WTC11 (cell line): ENCODE data around the gene PRODH. TPM values are rescaled to one million over a fixed set of nuclear protein-coding genes. Genes with fewer than 3 reads are reported as not detected.
"Not testable (repeated sequence)": the region's sequence is repeated elsewhere in the genome, so short reads cannot be mapped to it uniquely, and the experiment has no call there.

Experiments used
- ATAC-seq: fragments of 200-7000 bp; cut with Tn5 transposase; 2 replicates; pipeline ENCODE4 v1.10.0; 2021; ENCODE audit warnings: mild to moderate bottlenecking, moderate library complexity
- CTCF ChIA-PET: fragments of 300-600 bp; sonication (Branson Sonifier 250); formaldehyde crosslinking; loops from one replicate; lab custom pipeline; 2021; ENCODE audit warnings: antibody characterized with exemption; lab: Charles Lee
- POLR2A ChIA-PET: fragments of 350-600 bp; sonication (Branson Sonifier 250); formaldehyde crosslinking; loops from one replicate; lab custom pipeline; 2021; ENCODE audit warnings: antibody characterized with exemption; lab: Charles Lee
- DNase-seq: peaks from one replicate; pipeline ENCODE4 v3.0.0; 2021; ENCODE audit warnings: low spot score
- H3K27ac Mint-ChIP-seq: 2 replicates; pipeline ENCODE4 v1.8.0; 2021; ENCODE audit warnings: mixed read lengths
- H3K27me3 Mint-ChIP-seq: 2 replicates; pipeline ENCODE4 v1.8.0; 2021; ENCODE audit warnings: low read depth, mild to moderate bottlenecking, moderate library complexity, mixed read lengths
- H3K36me3 Mint-ChIP-seq: 2 replicates; pipeline ENCODE4 v1.8.0; 2021; ENCODE audit warnings: mixed read lengths
- H3K4me1 Mint-ChIP-seq: 2 replicates; pipeline ENCODE4 v1.8.0; 2022; ENCODE audit warnings: mixed read lengths
- H3K4me3 Mint-ChIP-seq: 2 replicates; pipeline ENCODE4 v1.8.0; 2021; ENCODE audit warnings: mild to moderate bottlenecking, moderate library complexity, mixed read lengths
- H3K9me3 Mint-ChIP-seq: 2 replicates; pipeline ENCODE4 v1.8.0; 2021; ENCODE audit warnings: mixed read lengths
- AR ChIP-seq: fragments of 250-450 bp; sonication (Bioruptor Pico); IDR thresholded peaks from 2 replicates; pipeline ENCODE4 v1.9.0; 2021; ENCODE audit warnings: mild to moderate bottlenecking
- ATF3 ChIP-seq: sonication (generic); formaldehyde crosslinking; conservative IDR thresholded peaks from 2 replicates; pipeline ENCODE4 v1.8.1; 2022; ENCODE audit warnings: mild to moderate bottlenecking, missing genetic modification reagents
- ELF4 ChIP-seq: sonication (generic); formaldehyde crosslinking; IDR thresholded peaks from 2 replicates; pipeline ENCODE4 v1.8.1; 2022; ENCODE audit warnings: low read depth, mild to moderate bottlenecking, moderate library complexity, missing genetic modification reagents
- NFE2L1 ChIP-seq: sonication (generic); formaldehyde crosslinking; IDR thresholded peaks from 2 replicates; pipeline ENCODE4 v1.8.1; 2023; ENCODE audit warnings: missing genetic modification reagents
- OVOL2 ChIP-seq: fragments of 250-450 bp; sonication (Bioruptor Pico); IDR thresholded peaks from 2 replicates; pipeline ENCODE4 v1.9.0; 2021; ENCODE audit warnings: mild to moderate bottlenecking, borderline replicate concordance
- SMAD3 ChIP-seq: sonication (generic); formaldehyde crosslinking; IDR thresholded peaks from 2 replicates; pipeline ENCODE4 v1.8.0; 2022; ENCODE audit warnings: missing genetic modification reagents, mild to moderate bottlenecking, borderline replicate concordance
- SOX15 ChIP-seq: fragments of 250-450 bp; sonication (Bioruptor Pico); IDR thresholded peaks from 2 replicates; pipeline ENCODE4 v1.9.0; 2021; ENCODE audit warnings: mild to moderate bottlenecking
- USF1 ChIP-seq: sonication (generic); formaldehyde crosslinking; IDR thresholded peaks from 2 replicates; pipeline ENCODE4 v1.8.0; 2022; ENCODE audit warnings: mild to moderate bottlenecking, missing genetic modification reagents
- ZNF281 ChIP-seq: sonication (generic); formaldehyde crosslinking; IDR thresholded peaks from 2 replicates; pipeline ENCODE4 v1.8.0; 2023; ENCODE audit warnings: mild to moderate bottlenecking, missing genetic modification reagents
- ZNF317 ChIP-seq: sonication (generic); formaldehyde crosslinking; IDR thresholded peaks from 2 replicates; pipeline ENCODE4 v1.8.1; 2023; ENCODE audit warnings: low read depth, mild to moderate bottlenecking, moderate library complexity, missing genetic modification reagents, borderline replicate concordance
- ZNF512 ChIP-seq: sonication (generic); formaldehyde crosslinking; IDR thresholded peaks from 2 replicates; pipeline ENCODE4 v1.8.1; 2022; ENCODE audit warnings: missing genetic modification reagents, borderline replicate concordance
- total RNA-seq: library from RNA; stranded (reverse); gene quantifications from 3 replicates; pipeline ENCODE4 v1.2.3, GENCODE V29; 2021

PRODH gene
- total RNA-seq, 1 experiment from 2014 or later = 97.3 TPM

GRCh38 chr22:18927573-18927972 is 8.5 kb downstream of the PRODH start (continued):
- TF ChIP-seq ZNF317 (CRISPR knock-in tag) = no peak
- TF ChIP-seq ELF4 (CRISPR knock-in tag) = no peak
- TF ChIP-seq SMAD3 (CRISPR knock-in tag) = no peak
- TF ChIP-seq ZNF281 (CRISPR knock-in tag) = no peak
- TF ChIP-seq OVOL2 (CRISPR knock-in tag) = no peak
- TF ChIP-seq, all 79 proteins: peak for 0

GRCh38 chr22:18927020-18927419 is 9.1 kb downstream of the PRODH start:
- ChIA-PET CTCF (interaction anchor here (8.1 kb wide), 1 partner anchor 20 kb away, joined by 75 read pairs; the partner anchor contains the start of gene DGCR6), POLR2A (no interaction called here)
- Mint-ChIP-seq H3K27me3 (no peaks in the 10 kb centered on the region), H3K4me3 (no peak overlapping the region), H3K27ac (no peak overlapping the region), H3K36me3 (no peaks in the 10 kb centered on the region), H3K9me3 (no peaks in the 10 kb centered on the region), H3K4me1 (no peaks in the 10 kb centered on the region)
- DNase-seq (no peak), ATAC-seq (no peak)
- TF ChIP-seq ZNF512 (no peak), SOX15 (no peak), ATF3 (no peak), AR (CRISPR knock-in tag) (no peak)

GRCh38 chr22:18925368-18926064 is 10.6 kb downstream of the PRODH start:
- Mint-ChIP-seq H3K4me3 (no peak overlapping the region), H3K4me1 (no peaks in the 10 kb centered on the region), H3K27me3 (no peaks in the 10 kb centered on the region), H3K9me3 (no peaks in the 10 kb centered on the region), H3K36me3 (no peaks in the 10 kb centered on the region), H3K27ac (no peak overlapping the region)
- DNase-seq (no peak), ATAC-seq (no peak)
- CTCF ChIA-PET = interaction anchor here (8.1 kb wide), 1 partner anchor 18 kb away, joined by 75 read pairs; the partner anchor contains the start of gene DGCR6
- POLR2A ChIA-PET = no interaction called here
- no peak for TF ChIP-seq ZNF512
- TF ChIP-seq NFE2L1 (CRISPR knock-in tag) = no peak
- no peak for TF ChIP-seq USF1 (CRISPR knock-in tag)
- TF ChIP-seq, all 79 proteins: peak for 0

GRCh38 chr22:18920257-18920902 is 15.7 kb downstream of the PRODH start:
- not testable (repeated sequence) for H3K36me3 Mint-ChIP-seq

GRCh38 chr22:18917818-18918217 is 18.3 kb downstream of the PRODH start:
- H3K27ac Mint-ChIP-seq, H3K4me1 Mint-ChIP-seq, DNase-seq, POLR2A ChIA-PET, ATAC-seq, CTCF ChIA-PET, H3K4me3 Mint-ChIP-seq, H3K9me3 Mint-ChIP-seq, H3K36me3 Mint-ChIP-seq, H3K27me3 Mint-ChIP-seq: not testable (repeated sequence)

More at GRCh38 chr22:18920257-18920902, 15.7 kb downstream of the PRODH start:
- not testable (repeated sequence) for ATAC-seq, H3K9me3 Mint-ChIP-seq, H3K27ac Mint-ChIP-seq, H3K4me1 Mint-ChIP-seq, DNase-seq, H3K27me3 Mint-ChIP-seq, H3K4me3 Mint-ChIP-seq
- ChIA-PET POLR2A (interaction anchor here (1.2 kb wide), 1 partner anchor 9 kb away, joined by 3 read pairs; no protein-coding TSS in a partner anchor), CTCF (interaction anchor here (1.0 to 1.2 kb wide), 2 partner anchors 12 to 13 kb away, joined by 3 read pairs; no protein-coding TSS in a partner anchor)

GRCh38 chr22:18915550-18915949 is 20.5 kb downstream of the PRODH start:
- H3K27ac Mint-ChIP-seq, H3K36me3 Mint-ChIP-seq, H3K4me3 Mint-ChIP-seq, DNase-seq, ATAC-seq, H3K27me3 Mint-ChIP-seq, POLR2A ChIA-PET, H3K9me3 Mint-ChIP-seq, H3K4me1 Mint-ChIP-seq: not testable (repeated sequence)
- CTCF ChIA-PET = interaction anchor here (1.3 kb wide), 1 partner anchor 10 kb away, joined by 3 read pairs; the partner anchor contains the start of gene DGCR6
